Pancreas (tissue), 10 donors: ENCODE data around the gene HDDC2. TPM values are rescaled to one million over a fixed set of nuclear protein-coding genes. Genes with fewer than 3 reads are reported as not detected.
A peak's percentile ranks its signal among the peaks of the same experiment; 100 is the strongest.

Source experiments
- ATAC-seq, 4 donors: fragments of 200-7000 bp; cut with Tn5 transposase; one replicate each; pipeline versions ENCODE4 v1.8.0 to v1.9.1; 2020; ENCODE audit warnings: mild to moderate bottlenecking in 4 of 4, moderate library complexity in 4 of 4
- DNase-seq, 6 donors: peaks; one replicate each; pipeline ENCODE4 v3.0.0-alpha.2; 2020
- FAIRE-seq: peaks from 2 replicates; lab custom pipeline; 2012; peaks lifted over from hg19 to GRCh38; lab: Jason Lieb, UNC
- H3K27ac ChIP-seq, 4 donors: fragments of 200-600 bp; sonication (generic); 1 replicate in 3 of 4; 2 replicates in 1 of 4; pipeline versions ENCODE4 v1.5.0 to v1.8.0; 2020
- H3K27me3 ChIP-seq, 4 donors: fragments of 200-600 bp; one replicate each; pipeline ENCODE4 v1.8.0; 2021
- H3K36me3 ChIP-seq, 3 donors: fragments of 200-600 bp; sonication (generic) in 1 of 3; one replicate each; pipeline versions ENCODE4 v1.5.0 to v1.8.0; 2020 to 2021
- H3K4me1 ChIP-seq, 3 donors: fragments of 200-600 bp; one replicate each; pipeline ENCODE4 v1.8.0; 2021
- H3K4me3 ChIP-seq, 4 donors: fragments of 200-600 bp; sonication (generic) in 2 of 4; one replicate each; pipeline versions ENCODE4 v1.5.0 to v1.8.0; 2020 to 2021
- H3K9me3 ChIP-seq, 4 donors: fragments of 200-600 bp; one replicate each; pipeline ENCODE4 v1.8.0; 2021
- CTCF ChIP-seq, 4 donors: fragments of 200-600 bp; sonication (generic) in 3 of 4; IDR thresholded peaks; one replicate each; pipeline versions ENCODE4 v1.5.0 to v1.8.0; 2021; ENCODE audit warnings: antibody characterized with exemption in 4 of 4
- WGBS, 2 donors: extraction: QIAGEN DNeasy Blood & Tissue Kit; methylation state at CpG; one replicate each; pipeline ENCODE4 v1.1.7; 2013; 5-methylcytosine and 5-hydroxymethylcytosine counted together
- intact Hi-C, 3 donors: fragments of 100-400 bp; cut with DNase I; formaldehyde crosslinking; loops; one replicate each; pipeline versions ENCODE4 v1.11.1 to v1.14.2; 2022
- polyA plus RNA-seq, 2 donors: library from polyadenylated mRNA; stranded (reverse); fragments of 200-250 nt; gene quantifications; one replicate each; pipeline ENCODE4 v1.2.3, GENCODE V29; 2013
- total RNA-seq, 6 donors: library from RNA; stranded (reverse); fragmentation: NEBNext Ultra II Directional in 4 of 6; extraction: Animal tissue kit (Norgen Biotek cat#: 25700) in 4 of 6; gene quantifications; one replicate each; pipeline versions ENCODE4 v1.2.1 to v1.2.4, GENCODE V29; 2021 to 2023
- donor health status: healthy with polysubstance abuse.
- donor health status: DM: no; HTN: no; CAD: no; lungs with moderate emphysema.
- donor health status: DM: no; HTN: no; CAD: no.
- donor health status: control.
- donor health status: control.
- donor health status: Bipolar disorder and iron deficiency.
- donor health status: DM: yes; HTN: yes; CAD: no.
- donor health status: DM: no; HTN: no; CAD: no.
- donor health status: DM: no; HTN: no; CAD: no.
- donor health status: DM: yes; HTN: yes; CAD: no.

HDDC2 gene
- total and polyA plus RNA-seq, 8 donors = 22.9 to 45.9 (median 30.6) TPM

- no peak for DNase-seq
Observed at GRCh38 chr6:125274935-125275334, 26.8 kb downstream of the HDDC2 start.

GRCh38 chr6:125273965-125274364, 27.8 kb downstream of the HDDC2 start:
- no peak for TF ChIP-seq CTCF (IDR thresholded peaks at IDR 0.05)
- Histone ChIP-seq H3K36me3 (peaks cover 0 to 17% (median 0%) of the 10 kb centered on the region in 3 donors), H3K27me3 (no peaks in the 10 kb centered on the region), H3K27ac (no peak overlapping the region), H3K4me3 (no peak overlapping the region), H3K4me1 (no peaks in the 10 kb centered on the region), H3K9me3 (no peaks in the 10 kb centered on the region)
- ATAC-seq (peak in 3 of 4 donors; percentile 46 to 55 (median 49)), DNase-seq (no peak), FAIRE-seq (no peak)
- 89 to 95% methylated on average over 7 of the region's 7 CpGs for WGBS, 2 donors
- intact Hi-C loops = no loop called here

More at GRCh38 chr6:125274935-125275334, 26.8 kb downstream of the HDDC2 start:
- Histone ChIP-seq H3K9me3 (no peaks in the 10 kb centered on the region), H3K4me1 (no peaks in the 10 kb centered on the region), H3K27ac (no peak overlapping the region), H3K36me3 (peaks cover 0 to 17% (median 0%) of the 10 kb centered on the region in 3 donors), H3K4me3 (no peak overlapping the region), H3K27me3 (no peaks in the 10 kb centered on the region)
- WGBS, 2 donors = 60 to 69% methylated on average over 3 of the region's 3 CpGs
- ATAC-seq (peak in 2 of 4 donors; percentile 43 to 50), FAIRE-seq (no peak)
- intact Hi-C loops = no loop called here
- no peak for TF ChIP-seq CTCF (IDR thresholded peaks at IDR 0.05)

- no peak for ATAC-seq
- no peak for TF ChIP-seq CTCF (IDR thresholded peaks at IDR 0.05)
- peak in 1 of 6 donors; percentile 28 for DNase-seq
- no peaks in the 10 kb centered on the region for H3K27me3 ChIP-seq
- intact Hi-C loops = no loop called here
- no peak for FAIRE-seq
- H3K36me3 ChIP-seq = peaks cover 0 to 17% (median 0%) of the 10 kb centered on the region in 3 donors
- WGBS, 2 donors = 97 to 98% methylated on average over 8 of the region's 8 CpGs
- no peak overlapping the region for H3K4me3 ChIP-seq
- no peak overlapping the region for H3K27ac ChIP-seq
- no peaks in the 10 kb centered on the region for H3K4me1 ChIP-seq
- H3K9me3 ChIP-seq = no peaks in the 10 kb centered on the region
Observed at GRCh38 chr6:125273251-125273650, 28.5 kb downstream of the HDDC2 start.

- ATAC-seq (no peak), FAIRE-seq (no peak), DNase-seq (no peak)
- 96 to 98% methylated on average over 8 of the region's 8 CpGs for WGBS, 2 donors
- no peaks in the 10 kb centered on the region for H3K9me3 ChIP-seq
- intact Hi-C loops = no loop called here
- no peak for TF ChIP-seq CTCF (IDR thresholded peaks at IDR 0.05)
- no peaks in the 10 kb centered on the region for H3K4me1 ChIP-seq
- peaks cover 0 to 14% (median 0%) of the 10 kb centered on the region in 3 donors for H3K36me3 ChIP-seq
- no peak overlapping the region for H3K4me3 ChIP-seq
- H3K27me3 ChIP-seq = no peaks in the 10 kb centered on the region
- H3K27ac ChIP-seq = no peak overlapping the region
Observed at GRCh38 chr6:125271486-125272159, 30.1 kb downstream of the HDDC2 start.

GRCh38 chr6:125270380-125270779, 31.4 kb downstream of the HDDC2 start:
- TF ChIP-seq CTCF (IDR thresholded peaks at IDR 0.05) = no peak
- no peak for ATAC-seq
- peaks cover 0 to 2% (median 0%) of the 10 kb centered on the region in 3 donors for H3K36me3 ChIP-seq
- H3K27me3 ChIP-seq = no peaks in the 10 kb centered on the region
- H3K9me3 ChIP-seq = no peaks in the 10 kb centered on the region
- DNase-seq = no peak
- WGBS, 2 donors = 98 to 100% methylated on average over 4 of the region's 4 CpGs
- no peak for FAIRE-seq
- no peak overlapping the region for H3K27ac ChIP-seq
- no peak overlapping the region for H3K4me3 ChIP-seq
- intact Hi-C loops = no loop called here
- H3K4me1 ChIP-seq = no peaks in the 10 kb centered on the region
